ENCODE results near the gene CAPZB. TPM values are rescaled to one million over a fixed set of nuclear protein-coding genes. Genes with fewer than 3 reads are reported as not detected.

Gene CAPZB
- total and polyA plus RNA-seq, 2 donors (not counting 3 experiments of a cell fraction or from before 2014, with no cell fraction given) = 196 to 347 TPM

- DNase-seq (ENCODE audit: low read depth, low spot score) (no peak), FAIRE-seq (no peak)
- H3K36me3 ChIP-seq (ENCODE audit: control insufficient read depth in 2 of 2, extremely low read depth in 1 of 2, insufficient read depth in 2 of 2, low read length in 2 of 2) = peaks cover 4 to 28% of the 10 kb centered on the region in 2 experiments
- H3K4me2 ChIP-seq (ENCODE audit: insufficient read depth, low read length) = no peak overlapping the region
- H3K79me2 ChIP-seq (ENCODE audit: control insufficient read depth, insufficient read depth, low read length) = peaks cover 2% of the 10 kb centered on the region
- H3K9me3 ChIP-seq (replicated peaks; ENCODE audit: control insufficient read depth, insufficient read depth, low read length) = no peaks in the 10 kb centered on the region
- no peaks in the 10 kb centered on the region for H3K9me1 ChIP-seq (replicated peaks; ENCODE audit: control insufficient read depth, extremely low read depth, insufficient read depth, low read length)
- intact Hi-C loops (cut with micrococcal nuclease) = no loop called here
- H3K27ac ChIP-seq (ENCODE audit: insufficient read depth, low read depth, low read length) = no peak overlapping the region
- no peaks in the 10 kb centered on the region for H3K4me1 ChIP-seq (ENCODE audit: control insufficient read depth, extremely low read depth, insufficient read depth, low read length)
- H3K9ac ChIP-seq (replicated peaks; ENCODE audit: extremely low read depth, insufficient read depth, low read length) = no peak overlapping the region
- peaks cover 2% of the 10 kb centered on the region for H4K20me1 ChIP-seq (replicated peaks; ENCODE audit: control insufficient read depth, extremely low read depth, insufficient read depth, low read length)
- no TSS peak for BruUV-seq (replicated peaks)
- H3K4me3 ChIP-seq (replicated peaks in 1 of 3; ENCODE audit: insufficient read depth in 1 of 3, low read depth in 1 of 3, low read length in 3 of 3) = no peak overlapping the region
- ChIA-PET CTCF (no interaction called here), POLR2A (no interaction called here)
- no peak for TF ChIP-seq GATA2 (IDR thresholded peaks at IDR 0.05; ENCODE audit: insufficient read depth, insufficient read length, low read depth, low read length)
- no peak for TF ChIP-seq POLR2AphosphoS5 (IDR thresholded peaks at IDR 0.05; ENCODE audit: insufficient read depth, low read depth, low read length)
- TF ChIP-seq EZH2 (IDR thresholded peaks at IDR 0.05; ENCODE audit: borderline replicate concordance, low read depth, low read length, severe bottlenecking) = no peak
- TF ChIP-seq MAX (IDR thresholded peaks at IDR 0.05; ENCODE audit: insufficient read depth, insufficient read length) = no peak
- no peak for TF ChIP-seq POLR2A (IDR thresholded peaks at IDR 0.05; ENCODE audit: low read depth, low read length)
- no peak for TF ChIP-seq FOS (IDR thresholded peaks at IDR 0.05; ENCODE audit: borderline replicate concordance, insufficient read depth, low read length)
- TF ChIP-seq, protein P1, sequence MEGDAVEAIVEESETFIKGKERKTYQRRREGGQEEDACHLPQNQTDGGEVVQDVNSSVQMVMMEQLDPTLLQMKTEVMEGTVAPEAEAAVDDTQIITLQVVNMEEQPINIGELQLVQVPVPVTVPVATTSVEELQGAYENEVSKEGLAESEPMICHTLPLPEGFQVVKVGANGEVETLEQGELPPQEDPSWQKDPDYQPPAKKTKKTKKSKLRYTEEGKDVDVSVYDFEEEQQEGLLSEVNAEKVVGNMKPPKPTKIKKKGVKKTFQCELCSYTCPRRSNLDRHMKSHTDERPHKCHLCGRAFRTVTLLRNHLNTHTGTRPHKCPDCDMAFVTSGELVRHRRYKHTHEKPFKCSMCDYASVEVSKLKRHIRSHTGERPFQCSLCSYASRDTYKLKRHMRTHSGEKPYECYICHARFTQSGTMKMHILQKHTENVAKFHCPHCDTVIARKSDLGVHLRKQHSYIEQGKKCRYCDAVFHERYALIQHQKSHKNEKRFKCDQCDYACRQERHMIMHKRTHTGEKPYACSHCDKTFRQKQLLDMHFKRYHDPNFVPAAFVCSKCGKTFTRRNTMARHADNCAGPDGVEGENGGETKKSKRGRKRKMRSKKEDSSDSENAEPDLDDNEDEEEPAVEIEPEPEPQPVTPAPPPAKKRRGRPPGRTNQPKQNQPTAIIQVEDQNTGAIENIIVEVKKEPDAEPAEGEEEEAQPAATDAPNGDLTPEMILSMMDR (IDR thresholded peaks at IDR 0.05; ENCODE audit: extremely low read depth in 1 of 2, insufficient read depth in 1 of 2, low read depth in 1 of 2, low read length in 2 of 2) = no peak
- TF ChIP-seq JUN (IDR thresholded peaks at IDR 0.05; ENCODE audit: borderline replicate concordance, insufficient read depth, insufficient read length, low read depth) = no peak
- no peak for TF ChIP-seq MYC (IDR thresholded peaks at IDR 0.05; ENCODE audit: low read depth, low read length)
- H3K27me3 ChIP-seq (ENCODE audit: control insufficient read depth in 2 of 2, insufficient read depth in 2 of 2, low read length in 2 of 2) = no peaks in the 10 kb centered on the region
- dilution Hi-C loops (cut with MboI; ENCODE audit: extremely low pct_ligation_motif_present, low sequenced_read_pairs) = no loop called here
- H2AFZ ChIP-seq (ENCODE audit: low read depth, low read length) = no peak overlapping the region
Measured at GRCh38 chr1:19371226-19372135, 113.9 kb downstream of the CAPZB start.
